NCI-H2227 (cell line): Measurements from ENCODE around the gene RBM22.

ENCODE experiments used
- DNase-seq: peaks from one replicate; lab custom pipeline; 2025; ENCODE audit not compliant: unreplicated experiment; lab: John Stamatoyannopoulos, UW

RBM22 gene

DNA sequence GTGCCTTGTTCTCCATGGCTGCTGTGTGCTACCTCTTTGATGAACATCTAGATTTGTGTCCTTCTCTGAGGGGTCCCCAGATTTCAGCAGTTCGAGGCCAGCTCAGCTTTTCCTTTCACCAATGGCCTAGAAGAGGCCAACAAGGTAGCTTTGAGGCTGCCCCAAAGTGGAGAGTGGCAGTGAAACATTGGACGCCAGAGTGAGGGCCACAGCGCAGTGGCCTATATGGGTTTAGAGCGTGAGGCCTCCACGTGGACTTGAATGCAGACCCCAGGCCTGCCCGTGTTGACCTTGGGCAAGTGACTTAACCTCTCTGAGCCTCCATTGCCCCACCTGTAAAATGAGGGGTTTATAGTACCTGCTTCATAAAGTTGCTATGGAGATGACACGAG, 28.0 kb downstream of the RBM22 start:
- no peak for DNase-seq

- DNase-seq: peak; percentile 54
Observed at GRCh38 chr5:150672237-150672883, 28.5 kb downstream of the RBM22 start.

DNA sequence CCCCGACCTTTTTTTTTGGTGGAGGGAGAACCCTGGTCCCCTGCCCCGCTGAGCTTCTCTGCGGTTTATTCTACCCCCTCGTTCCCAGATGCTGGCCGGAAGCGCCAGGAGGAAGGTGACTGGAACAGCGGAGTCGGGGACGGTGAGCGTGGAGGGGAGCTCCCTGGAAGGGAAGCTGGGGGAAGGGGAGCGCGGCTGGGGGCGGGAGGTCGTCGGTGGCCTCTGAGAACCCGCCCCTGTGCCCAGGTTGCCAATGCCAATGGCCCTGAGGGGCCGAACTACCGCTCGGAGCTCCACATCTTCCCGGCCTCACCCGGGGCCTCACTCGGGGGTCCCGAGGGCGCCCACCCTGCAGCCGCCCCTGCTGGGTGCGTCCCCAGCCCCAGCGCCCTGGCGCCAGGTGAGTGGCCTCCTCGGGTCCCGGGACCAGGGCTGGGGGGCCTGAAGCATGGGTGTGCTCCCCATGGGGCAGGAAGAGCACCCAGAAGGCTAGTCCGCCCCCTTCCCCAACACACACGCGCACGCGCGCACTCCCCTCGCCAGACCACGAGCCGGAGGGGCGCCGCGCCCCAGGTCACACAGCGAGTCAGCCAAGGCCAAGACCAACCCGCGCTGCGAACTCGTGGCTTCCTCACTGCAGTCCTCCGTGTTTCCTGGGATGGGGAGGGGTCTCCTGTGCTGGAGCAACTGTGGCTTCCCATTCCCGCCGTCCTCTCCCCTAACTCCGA, 29.2 kb downstream of the RBM22 start:
- peak; percentile 54 for DNase-seq

DNA sequence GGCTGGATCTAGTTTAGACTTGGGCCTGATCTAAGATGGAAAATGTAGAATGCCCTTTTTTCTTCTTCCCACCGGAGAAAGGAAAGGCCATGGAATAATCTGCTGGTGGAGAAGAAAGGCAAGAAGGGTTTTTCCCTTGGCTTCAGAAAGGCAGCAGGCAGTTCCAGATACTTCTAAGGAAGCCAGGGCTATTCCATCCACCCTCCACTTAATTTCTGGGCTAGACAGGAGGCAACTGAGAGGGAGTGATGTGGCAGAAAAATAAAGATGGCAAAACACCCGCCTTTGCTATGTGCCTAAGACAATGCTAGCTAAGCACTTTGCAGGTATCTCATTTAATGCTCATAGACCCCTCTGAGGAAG, 29.9 kb downstream of the RBM22 start:
- DNase-seq: no peak

DNA sequence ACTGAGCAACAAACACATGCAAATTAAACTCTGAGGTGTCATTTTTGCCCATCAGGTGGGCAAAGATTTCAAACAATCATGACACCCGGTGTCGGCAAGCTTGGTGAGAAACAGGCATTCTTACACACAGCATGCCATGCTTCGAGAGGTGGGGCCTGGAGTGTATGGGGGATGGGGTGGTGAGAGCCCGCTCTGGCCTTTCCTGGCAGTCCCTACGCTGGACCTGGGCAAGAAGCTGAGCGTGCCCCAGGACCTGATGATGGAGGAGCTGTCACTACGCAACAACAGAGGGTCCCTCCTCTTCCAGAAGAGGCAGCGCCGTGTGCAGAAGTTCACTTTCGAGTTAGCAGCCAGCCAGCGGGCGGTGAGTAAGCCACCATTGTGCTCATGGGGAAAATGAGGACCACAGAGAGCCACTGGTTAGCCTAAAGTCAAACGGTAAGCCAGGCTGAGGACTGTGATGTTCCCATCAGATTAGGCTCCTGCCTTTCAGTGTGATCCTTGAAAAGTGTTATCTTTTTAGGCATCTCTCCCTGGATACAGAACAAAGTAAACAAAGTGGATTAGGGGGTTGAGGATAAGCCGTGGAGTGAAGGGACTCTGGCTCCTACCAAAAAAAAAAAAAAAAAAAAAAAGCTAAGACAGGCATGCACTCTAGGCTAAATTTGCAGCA, 30.5 kb downstream of the RBM22 start:
- DNase-seq: no peak

DNA sequence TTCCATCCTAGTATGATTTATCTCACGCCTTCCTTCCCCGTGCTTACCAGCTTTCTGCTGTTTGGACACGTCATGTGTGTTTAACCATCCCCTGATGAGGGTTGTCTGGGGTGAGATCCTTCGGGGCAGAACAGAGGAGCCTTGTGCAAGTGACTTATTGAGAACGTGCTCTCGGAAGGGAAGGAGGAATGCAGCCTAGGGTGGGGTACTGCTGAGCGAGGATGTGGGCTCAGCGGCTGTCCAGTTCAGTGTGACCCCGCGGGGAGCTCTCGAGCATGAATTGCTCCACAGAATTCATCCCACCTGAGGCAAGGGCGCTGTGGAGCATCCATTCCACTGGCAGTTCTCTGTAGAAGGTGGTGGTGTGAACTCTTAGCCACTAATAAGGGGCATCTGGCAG, 35.8 kb downstream of the RBM22 start:
- no peak for DNase-seq

DNA sequence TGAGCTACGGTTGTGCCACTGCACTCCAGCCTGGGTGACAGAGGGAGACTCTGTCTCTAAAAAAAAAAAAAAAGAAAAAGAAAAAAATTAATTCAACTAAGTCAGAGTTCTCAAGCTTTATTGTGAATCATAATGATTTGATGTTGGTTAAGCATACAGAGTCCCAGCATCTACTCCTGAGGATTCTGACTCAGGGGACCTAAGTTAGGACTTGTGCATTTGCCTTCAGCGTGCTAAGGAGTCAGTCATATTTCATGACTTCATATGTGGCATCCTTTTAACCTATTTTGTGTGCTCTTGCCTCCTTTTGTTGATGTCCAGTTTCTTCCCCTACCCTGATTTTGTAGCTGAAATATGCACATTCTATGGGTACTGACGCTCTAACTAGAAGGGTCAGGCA, 36.9 kb downstream of the RBM22 start:
- no peak for DNase-seq

- no peak for DNase-seq
Observed at GRCh38 chr5:150662731-150663516, 37.9 kb downstream of the RBM22 start.

- DNase-seq: no peak
Observed at GRCh38 chr5:150661821-150662596, 38.9 kb downstream of the RBM22 start.

DNA sequence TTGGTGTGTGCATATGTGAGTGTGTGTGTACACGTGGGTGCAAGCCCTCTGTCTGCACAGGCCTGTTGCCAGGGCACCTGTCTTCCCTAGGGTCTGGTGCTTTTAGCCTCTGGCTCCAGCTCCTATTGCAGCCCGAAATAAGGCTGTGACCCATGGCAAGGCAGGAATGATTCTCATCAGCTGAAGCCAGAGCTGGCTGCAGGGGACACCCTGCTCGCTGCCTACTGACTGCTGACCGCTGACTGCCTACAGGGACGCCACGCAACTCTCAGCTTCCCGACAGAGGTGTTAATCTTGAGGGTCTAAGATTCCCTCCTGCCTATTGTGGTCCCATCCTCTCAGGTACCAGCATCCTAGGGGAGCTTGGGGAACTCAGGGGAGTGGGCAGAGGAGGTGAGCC, 39.8 kb downstream of the RBM22 start, which contains the start of gene MYOZ3:
MYOZ3 (plus strand) TSS at position 166 of the 400 bp plus-strand sequence. CDS start 1,691 bp downstream, outside the sequence.
- no peak for DNase-seq

- no peak for DNase-seq
Observed at GRCh38 chr5:150660108-150660831, 40.6 kb downstream of the RBM22 start.

GRCh38 chr5:150659360-150660107, 41.3 kb downstream of the RBM22 start:
- DNase-seq: no peak

DNA sequence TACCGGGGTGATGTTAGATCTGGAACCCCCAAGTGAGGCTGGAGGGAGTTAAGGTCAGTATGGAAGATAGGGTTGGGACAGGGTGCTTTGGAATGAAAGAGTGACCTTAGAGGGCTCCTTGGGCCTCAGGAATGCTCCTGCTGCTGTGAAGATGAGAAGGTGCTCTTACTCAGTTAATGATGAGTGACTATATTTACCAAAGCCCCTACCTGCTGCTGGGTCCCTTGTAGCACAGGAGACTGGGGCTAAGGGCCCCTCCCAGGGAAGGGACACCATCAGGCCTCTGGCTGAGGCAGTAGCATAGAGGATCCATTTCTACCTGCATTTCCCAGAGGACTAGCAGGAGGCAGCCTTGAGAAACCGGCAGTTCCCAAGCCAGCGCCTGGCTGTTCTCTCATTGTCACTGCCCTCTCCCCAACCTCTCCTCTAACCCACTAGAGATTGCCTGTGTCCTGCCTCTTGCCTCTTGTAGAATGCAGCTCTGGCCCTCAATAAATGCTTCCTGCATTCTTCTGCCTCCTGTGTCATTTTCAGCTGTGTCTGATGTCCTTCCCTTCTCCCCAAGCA, 42.1 kb downstream of the RBM22 start:
- DNase-seq: no peak

- DNase-seq: no peak
Observed at GRCh38 chr5:150658121-150658520, 42.7 kb downstream of the RBM22 start.

DNA sequence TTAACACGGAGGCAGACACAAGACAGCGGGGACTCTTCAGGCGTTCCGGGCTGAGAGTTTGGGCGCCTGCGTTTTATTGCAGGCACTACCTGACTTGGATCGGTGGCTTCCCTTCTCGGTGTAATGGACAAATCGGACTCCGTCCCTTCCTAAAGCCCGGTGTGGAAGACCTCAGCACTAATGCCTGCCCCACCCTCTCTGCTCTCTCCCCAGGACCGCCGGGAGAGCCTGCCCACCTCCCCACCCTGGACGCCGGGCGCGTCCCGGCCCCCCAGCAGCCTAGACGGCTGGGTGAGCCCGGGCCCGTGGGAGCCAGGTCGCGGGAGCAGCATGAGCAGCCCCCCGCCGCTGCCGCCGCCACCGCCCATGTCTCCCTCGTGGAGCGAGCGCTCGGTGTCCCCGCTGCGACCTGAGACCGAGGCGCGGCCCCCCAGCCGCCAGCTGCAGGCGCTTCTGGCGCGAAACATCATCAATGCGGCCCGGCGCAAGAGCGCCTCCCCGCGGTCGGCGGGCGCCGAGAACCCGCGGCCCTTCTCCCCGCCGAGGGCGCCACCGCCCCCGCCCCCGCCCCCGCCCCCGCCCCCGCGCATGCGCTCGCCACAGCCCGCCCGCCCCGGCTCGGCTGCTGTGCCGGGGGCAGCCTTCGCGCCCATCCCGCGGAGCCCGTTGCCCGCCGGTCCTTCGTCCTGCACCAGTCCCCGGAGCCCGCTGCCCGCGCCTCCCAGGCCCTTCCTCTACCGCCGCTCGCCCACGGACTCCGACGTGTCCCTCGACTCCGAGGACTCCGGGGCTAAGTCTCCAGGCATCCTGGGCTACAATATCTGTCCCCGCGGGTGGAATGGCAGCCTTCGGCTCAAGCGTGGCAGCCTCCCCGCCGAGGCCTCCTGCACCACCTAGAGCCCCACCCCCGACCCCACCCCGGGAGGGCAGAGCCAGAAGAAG, 44.4 kb downstream of the RBM22 start:
- DNase-seq: peak; percentile 81

DNA sequence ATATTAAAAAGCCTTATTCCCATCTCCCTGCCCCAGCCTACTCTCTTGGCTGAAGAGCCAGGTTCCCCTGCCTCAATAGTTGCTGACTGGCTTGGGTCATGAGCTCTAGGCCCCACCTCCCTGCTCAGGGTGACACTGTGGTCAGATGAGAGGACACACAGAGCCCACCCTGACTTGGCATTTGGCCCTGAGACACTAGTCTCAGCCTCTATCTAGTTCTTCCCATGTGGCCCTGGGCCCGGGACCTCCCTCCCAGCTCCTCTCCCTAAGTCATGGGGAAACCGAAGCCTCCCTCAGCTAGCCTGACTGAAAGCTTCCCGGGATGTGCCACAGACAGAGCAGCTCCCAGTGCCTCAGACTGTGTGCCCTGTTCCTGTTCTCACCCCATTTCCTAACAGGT, 45.6 kb downstream of the RBM22 start:
- no peak for DNase-seq

DNA sequence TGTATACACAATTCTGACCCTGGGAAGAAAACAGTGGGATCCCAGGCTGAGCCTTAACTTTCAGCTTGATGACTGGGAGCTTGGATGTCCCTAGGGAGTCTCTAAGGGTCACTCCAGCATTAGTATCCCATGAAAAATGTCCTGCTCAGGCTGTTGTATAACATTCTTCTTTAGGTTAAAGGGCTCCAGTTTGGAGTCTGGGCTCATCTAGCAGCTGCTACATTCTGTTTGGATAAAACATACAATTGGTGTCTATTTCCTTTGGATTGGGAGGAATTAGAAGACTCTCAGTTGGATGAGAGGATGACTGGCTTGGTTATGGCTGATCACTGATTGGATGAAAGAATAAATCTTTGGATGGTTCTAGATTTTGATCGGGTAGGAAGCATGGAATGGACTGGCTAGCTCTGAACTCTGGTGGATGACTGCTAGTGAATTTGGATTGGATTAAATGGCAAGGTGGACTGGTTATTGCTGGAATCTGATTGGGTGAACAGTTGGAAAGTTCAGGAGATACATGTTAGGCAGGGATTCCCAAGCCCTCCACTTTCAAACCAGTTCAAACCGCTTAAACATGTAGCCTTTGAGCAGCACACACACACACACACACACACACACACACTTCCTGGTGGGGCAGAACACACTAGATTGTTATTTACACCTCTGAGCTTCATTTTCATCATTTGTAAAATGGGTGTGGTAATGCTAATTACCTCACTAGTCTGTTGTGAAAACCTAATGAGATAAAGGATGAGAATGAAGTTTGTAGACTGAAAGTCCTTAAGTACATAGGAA, 46.9 kb downstream of the RBM22 start:
- DNase-seq: no peak
